ENCODE results near the gene GRIK2.

Gene GRIK2

GRCh38 chr6:101716810-101717209, 323.3 kb downstream of the GRIK2 start:
- no peak for DNase-seq (ENCODE audit: low spot score)

GRCh38 chr6:101719521-101719920, 326.0 kb downstream of the GRIK2 start:
- DNase-seq (ENCODE audit: low spot score) = no peak

GRCh38 chr6:101722471-101722870, 329.0 kb downstream of the GRIK2 start:
- DNase-seq (ENCODE audit: low spot score) = no peak

- DNase-seq (ENCODE audit: low spot score) = no peak
Observed at GRCh38 chr6:101722991-101723579, 329.6 kb downstream of the GRIK2 start.

GRCh38 chr6:101728388-101728787, 334.9 kb downstream of the GRIK2 start:
- DNase-seq (ENCODE audit: low spot score) = no peak

GRCh38 chr6:101728956-101729355, 335.4 kb downstream of the GRIK2 start:
- no peak for DNase-seq (ENCODE audit: low spot score)

- DNase-seq (ENCODE audit: low spot score) = no peak
Observed at GRCh38 chr6:101730954-101731353, 337.4 kb downstream of the GRIK2 start.

- DNase-seq (ENCODE audit: low spot score) = no peak
Observed at GRCh38 chr6:101733899-101734298, 340.4 kb downstream of the GRIK2 start.

GRCh38 chr6:101738481-101738880, 345.0 kb downstream of the GRIK2 start:
- no peak for DNase-seq (ENCODE audit: low spot score)

- no peak for DNase-seq (ENCODE audit: low spot score)
Observed at GRCh38 chr6:101740631-101741030, 347.1 kb downstream of the GRIK2 start.

GRCh38 chr6:101741474-101742171, 348.1 kb downstream of the GRIK2 start:
- no peak for DNase-seq (ENCODE audit: low spot score)

GRCh38 chr6:101747160-101747559, 353.7 kb downstream of the GRIK2 start:
- no peak for DNase-seq (ENCODE audit: low spot score)

GRCh38 chr6:101747716-101748115, 354.2 kb downstream of the GRIK2 start:
- DNase-seq (ENCODE audit: low spot score) = no peak

GRCh38 chr6:101755931-101756330, 362.4 kb downstream of the GRIK2 start:
- no peak for DNase-seq (ENCODE audit: low spot score)

- DNase-seq (ENCODE audit: low spot score) = no peak
Observed at GRCh38 chr6:101758368-101758767, 364.9 kb downstream of the GRIK2 start.

GRCh38 chr6:101760843-101761621, 367.5 kb downstream of the GRIK2 start:
- no peak for DNase-seq (ENCODE audit: low spot score)

GRCh38 chr6:101762851-101763250, 369.3 kb downstream of the GRIK2 start:
- no peak for DNase-seq (ENCODE audit: low spot score)

GRCh38 chr6:101765281-101765680, 371.8 kb downstream of the GRIK2 start:
- no peak for DNase-seq (ENCODE audit: low spot score)

- no peak for DNase-seq (ENCODE audit: low spot score)
Observed at GRCh38 chr6:101770116-101770515, 376.6 kb downstream of the GRIK2 start.

GRCh38 chr6:101776919-101777350, 383.4 kb downstream of the GRIK2 start:
- DNase-seq (ENCODE audit: low spot score) = no peak

GRCh38 chr6:101777646-101778045, 384.1 kb downstream of the GRIK2 start:
- no peak for DNase-seq (ENCODE audit: low spot score)

GRCh38 chr6:101779051-101779844, 385.7 kb downstream of the GRIK2 start:
- DNase-seq (ENCODE audit: low spot score) = no peak
